GM06990 (cell line): ENCODE data around the gene HSP90AB1.

ENCODE experiments used
- DNase-seq: peaks from one replicate; pipeline ENCODE4 v3.0.0-alpha.2; 2011; ENCODE audit not compliant: insufficient read length; ENCODE audit errors: extremely low read depth
- H3K27me3 ChIP-seq: replicated peaks from 2 replicates; pipeline ENCODE4 v1.6.0; 2011; ENCODE audit warnings: low read length; ENCODE audit not compliant: control insufficient read depth, insufficient read depth
- H3K36me3 ChIP-seq: 2 replicates; pipeline ENCODE4 v1.5.1; 2011; ENCODE audit warnings: low read length; ENCODE audit not compliant: control insufficient read depth, insufficient read depth
- H3K4me3 ChIP-seq: replicated peaks from 2 replicates; pipeline ENCODE4 v1.5.1; 2011; ENCODE audit warnings: low read depth, mild to moderate bottlenecking, control low read depth, low read length
- TF ChIP-seq, protein P1 (sequence below): IDR thresholded peaks from 2 replicates; pipeline ENCODE4 v1.5.1; 2011; ENCODE audit warnings: low read length, control low read depth, mild to moderate bottlenecking, inconsistent platforms; ENCODE audit not compliant: insufficient read depth, poor library complexity, severe bottlenecking

Gene HSP90AB1

DNA sequence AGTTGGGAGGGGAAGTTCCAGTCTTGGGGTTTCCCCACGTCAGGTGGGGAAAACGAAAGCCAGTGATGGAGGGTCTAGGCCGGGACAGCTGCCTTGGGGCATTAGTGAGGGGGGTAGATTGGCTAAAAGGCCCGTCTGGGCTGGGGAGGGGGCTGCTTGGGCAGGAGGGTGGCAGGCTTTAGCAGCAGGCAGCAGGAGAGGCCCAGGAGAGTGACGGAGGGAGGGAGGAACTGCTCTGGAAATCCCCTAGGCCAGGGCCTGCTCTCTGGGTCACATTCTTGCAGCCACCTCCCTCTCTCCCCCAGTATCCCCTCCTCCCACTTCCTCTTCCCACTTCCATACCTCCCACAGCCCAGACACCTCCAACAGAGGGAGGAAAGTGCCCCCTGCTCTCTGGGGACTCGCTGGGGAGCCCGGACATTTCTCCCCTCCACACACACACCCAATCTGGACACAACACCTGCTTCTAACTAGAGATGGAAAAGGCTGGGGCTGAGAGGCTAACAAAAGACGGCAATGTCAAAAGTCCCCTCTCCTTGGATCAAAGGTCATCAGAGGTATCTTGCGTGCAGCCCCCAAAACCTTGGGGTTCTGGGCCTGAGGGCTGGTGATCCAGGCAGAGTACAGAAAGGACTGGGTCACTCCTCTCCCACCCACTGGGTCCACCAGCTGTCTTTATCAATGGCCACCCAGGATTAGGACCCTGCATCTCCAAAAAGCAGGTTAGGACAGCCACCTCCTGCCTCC, 16.6 kb downstream of the HSP90AB1 start:
- H3K27me3 ChIP-seq = no peaks in the 10 kb centered on the region
- peak; percentile 75 for DNase-seq
- H3K36me3 ChIP-seq = peaks cover 25% of the 10 kb centered on the region
- TF ChIP-seq, protein P1, sequence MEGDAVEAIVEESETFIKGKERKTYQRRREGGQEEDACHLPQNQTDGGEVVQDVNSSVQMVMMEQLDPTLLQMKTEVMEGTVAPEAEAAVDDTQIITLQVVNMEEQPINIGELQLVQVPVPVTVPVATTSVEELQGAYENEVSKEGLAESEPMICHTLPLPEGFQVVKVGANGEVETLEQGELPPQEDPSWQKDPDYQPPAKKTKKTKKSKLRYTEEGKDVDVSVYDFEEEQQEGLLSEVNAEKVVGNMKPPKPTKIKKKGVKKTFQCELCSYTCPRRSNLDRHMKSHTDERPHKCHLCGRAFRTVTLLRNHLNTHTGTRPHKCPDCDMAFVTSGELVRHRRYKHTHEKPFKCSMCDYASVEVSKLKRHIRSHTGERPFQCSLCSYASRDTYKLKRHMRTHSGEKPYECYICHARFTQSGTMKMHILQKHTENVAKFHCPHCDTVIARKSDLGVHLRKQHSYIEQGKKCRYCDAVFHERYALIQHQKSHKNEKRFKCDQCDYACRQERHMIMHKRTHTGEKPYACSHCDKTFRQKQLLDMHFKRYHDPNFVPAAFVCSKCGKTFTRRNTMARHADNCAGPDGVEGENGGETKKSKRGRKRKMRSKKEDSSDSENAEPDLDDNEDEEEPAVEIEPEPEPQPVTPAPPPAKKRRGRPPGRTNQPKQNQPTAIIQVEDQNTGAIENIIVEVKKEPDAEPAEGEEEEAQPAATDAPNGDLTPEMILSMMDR = no peak
- H3K4me3 ChIP-seq = peak overlapping the region; percentile 96

DNA sequence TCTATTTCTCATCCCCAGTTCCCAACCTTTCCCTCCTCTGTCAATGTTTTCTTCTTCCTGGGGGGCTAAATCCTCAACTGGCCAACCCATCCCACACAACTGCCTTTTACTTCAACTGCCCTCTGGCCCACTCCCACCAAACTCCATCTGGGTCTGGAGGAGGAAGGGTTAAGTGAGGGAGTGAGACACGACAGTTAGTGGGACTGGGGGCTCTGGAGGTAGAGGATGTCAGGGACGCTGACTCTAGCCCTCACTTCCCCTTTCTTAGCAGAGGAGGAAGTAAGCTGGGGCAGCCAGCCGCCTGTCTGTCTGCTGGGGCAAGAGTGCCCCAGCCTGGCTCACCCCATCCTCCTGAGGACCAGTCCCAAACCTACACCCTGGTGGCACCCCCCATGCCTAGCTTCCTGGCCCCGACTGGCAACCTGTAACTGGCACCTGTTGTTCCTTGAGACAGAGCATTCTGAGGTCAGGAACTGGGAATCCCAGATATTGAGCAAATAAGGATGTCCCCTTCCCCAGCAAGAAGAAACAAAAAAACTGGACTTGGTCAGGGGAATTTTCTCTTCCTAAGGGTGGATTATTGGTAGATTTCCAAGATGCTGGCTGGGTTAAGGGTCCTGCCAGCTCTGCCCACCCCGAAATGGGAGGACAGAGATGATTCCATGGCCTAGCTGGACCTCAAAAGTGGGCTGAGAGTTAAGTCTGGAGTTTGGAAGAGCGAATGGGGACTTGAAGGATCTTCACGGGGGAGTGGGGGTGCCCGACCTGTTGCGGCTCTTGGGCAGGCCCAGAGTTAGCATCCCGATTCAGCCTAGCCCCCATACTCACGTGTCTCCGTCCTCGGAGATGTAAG, 17.5 kb downstream of the HSP90AB1 start:
- H3K36me3 ChIP-seq = peaks cover 19% of the 10 kb centered on the region
- TF ChIP-seq, protein P1 = no peak
- H3K4me3 ChIP-seq = peak overlapping the region; percentile 96
- no peaks in the 10 kb centered on the region for H3K27me3 ChIP-seq
- DNase-seq = peak; percentile 72

DNA sequence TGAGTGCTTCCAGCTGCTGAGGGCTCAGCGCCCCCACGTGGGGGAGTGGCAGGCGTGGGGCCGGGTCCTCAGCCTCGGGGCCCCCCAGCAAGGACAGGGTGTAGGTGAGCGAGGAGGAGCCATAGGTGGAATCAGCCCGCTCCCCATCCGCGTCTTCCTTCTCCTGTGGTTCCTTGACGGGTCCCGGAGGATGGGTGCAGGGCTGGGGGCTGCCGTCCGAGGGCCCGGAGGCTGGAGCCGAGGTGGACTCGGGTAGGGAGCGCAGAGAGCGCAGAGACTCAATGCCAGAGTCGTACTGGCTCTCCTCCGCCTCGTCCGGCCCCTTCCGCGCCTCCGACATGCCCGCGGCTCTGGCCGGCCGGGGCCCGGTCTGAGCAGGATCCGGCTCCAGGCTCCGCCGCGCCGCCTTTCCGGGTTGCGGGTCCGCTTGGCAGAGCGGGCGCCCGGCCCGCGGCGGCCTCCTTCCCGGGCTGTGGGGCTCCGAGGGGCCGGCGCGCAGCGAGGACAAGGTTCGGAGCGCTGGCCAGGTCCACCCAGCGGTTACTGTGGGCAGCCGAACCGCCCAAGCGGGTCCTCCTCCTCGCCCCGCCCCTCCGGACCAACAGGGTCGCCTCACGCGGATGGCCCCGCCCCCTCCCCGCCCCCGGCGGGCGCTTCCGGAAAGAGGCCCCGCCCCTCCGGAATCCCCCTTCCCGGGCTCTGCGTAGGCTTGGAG, 18.3 kb downstream of the HSP90AB1 start, which contains the start of gene NFKBIE:
Gene NFKBIE, minus strand, starts transcription at position 545 of the 715 bp plus-strand sequence. Its CDS starts 205 bp downstream, at position 340.
- peak; percentile 91 for DNase-seq
- H3K36me3 ChIP-seq = peaks cover 14% of the 10 kb centered on the region
- H3K4me3 ChIP-seq = peak within 1 kb of the TSS; percentile 96
- TF ChIP-seq, protein P1 = peak; percentile 62
- no peaks in the 10 kb centered on the region for H3K27me3 ChIP-seq

DNA sequence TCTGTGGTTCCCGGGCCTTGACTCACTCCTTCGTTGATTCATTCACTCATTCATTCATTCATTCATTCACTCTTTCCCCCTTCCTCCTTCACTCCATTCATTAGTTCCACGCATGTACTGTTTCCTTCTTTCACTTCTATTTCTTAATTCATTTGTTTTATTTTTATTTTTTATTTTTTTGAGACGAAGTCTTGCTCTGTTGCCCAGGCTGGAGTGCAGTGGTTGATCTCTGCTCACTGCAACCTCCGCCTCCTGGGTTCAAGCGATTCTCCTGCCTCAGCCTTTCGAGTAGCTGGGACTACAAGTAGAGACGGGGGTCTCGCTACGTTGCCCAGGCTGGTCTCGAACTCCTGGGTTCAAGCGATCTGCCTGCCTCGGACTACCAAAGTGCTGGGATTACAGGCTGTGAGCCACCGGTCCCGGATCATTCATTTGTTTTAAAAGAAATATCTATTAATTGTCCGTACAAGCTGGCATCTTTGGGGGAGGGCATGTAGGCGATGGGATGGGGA, 18.9 kb downstream of the HSP90AB1 start:
- DNase-seq = no peak
- Histone ChIP-seq H3K36me3 (peaks cover 11% of the 10 kb centered on the region), H3K4me3 (peak overlapping the region; percentile 42), H3K27me3 (no peaks in the 10 kb centered on the region)
- TF ChIP-seq, protein P1 = no peak

DNA sequence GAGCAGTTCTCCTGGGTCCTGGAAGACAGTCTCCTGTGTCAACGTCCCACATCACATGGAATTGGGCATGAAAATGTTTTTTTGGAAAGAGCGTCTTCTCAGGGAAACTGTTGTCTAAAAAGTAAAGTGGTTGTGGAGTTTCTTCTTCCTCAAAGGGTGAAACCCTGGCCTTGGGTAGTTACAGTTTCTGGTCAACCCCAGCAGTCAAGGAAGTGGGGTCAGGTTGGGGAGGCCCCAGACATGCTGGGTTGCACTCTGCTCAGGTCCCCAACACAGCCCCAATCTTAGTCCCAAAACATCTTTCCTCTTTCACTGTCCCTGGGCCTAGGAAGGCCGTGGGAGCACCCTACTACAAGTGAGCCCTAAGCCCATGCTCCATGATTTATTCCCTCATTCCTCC, 19.4 kb downstream of the HSP90AB1 start:
- TF ChIP-seq, protein P1 = no peak
- peak overlapping the region; percentile 38; the same call in 1 of the 2 replicates for H3K4me3 ChIP-seq
- no peak for DNase-seq
- H3K36me3 ChIP-seq = peaks cover 11% of the 10 kb centered on the region
- H3K27me3 ChIP-seq = 0 out of 2 replicates have a peak, but pooled peaks cover under 1% of the 10 kb centered on the region
